ENCODE results near the gene SCMH1.
"Not testable (repeated sequence)": the region's sequence is repeated elsewhere in the genome, so short reads cannot be mapped to it uniquely, and the experiment has no call there.

Gene SCMH1

DNA sequence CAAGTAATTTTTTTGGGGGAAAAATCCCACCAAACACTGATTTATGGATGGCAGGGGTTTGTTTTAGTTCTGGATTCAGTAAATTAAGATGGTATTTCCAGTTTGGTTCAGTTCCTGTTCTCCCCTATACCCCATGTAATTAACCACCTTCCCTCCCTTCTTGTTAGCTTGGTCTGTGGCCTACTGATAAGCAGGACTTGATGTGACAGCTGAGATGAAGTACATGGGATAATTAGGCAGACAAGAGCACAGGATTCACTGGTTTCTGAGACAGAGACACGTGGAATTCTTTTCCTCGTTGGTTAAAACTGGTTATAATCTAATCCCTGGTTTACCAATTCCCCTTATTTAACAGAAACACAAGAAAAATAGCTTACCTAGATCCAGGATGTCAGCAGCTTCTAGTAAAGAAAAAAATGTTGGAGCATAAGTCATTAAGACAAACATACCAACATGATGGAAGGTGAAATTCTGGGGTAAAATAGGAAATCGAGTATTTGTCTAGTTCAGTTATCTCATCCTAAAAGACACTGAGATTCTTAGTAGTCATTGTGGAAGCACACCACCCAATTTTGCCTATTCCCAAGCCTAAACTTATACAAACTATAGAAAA lies 81.5 kb downstream of the SCMH1 start:
- FAIRE-seq: no peak
- DNase-seq (ENCODE audit: extremely low spot score, insufficient read length, low read depth): no peak

DNA sequence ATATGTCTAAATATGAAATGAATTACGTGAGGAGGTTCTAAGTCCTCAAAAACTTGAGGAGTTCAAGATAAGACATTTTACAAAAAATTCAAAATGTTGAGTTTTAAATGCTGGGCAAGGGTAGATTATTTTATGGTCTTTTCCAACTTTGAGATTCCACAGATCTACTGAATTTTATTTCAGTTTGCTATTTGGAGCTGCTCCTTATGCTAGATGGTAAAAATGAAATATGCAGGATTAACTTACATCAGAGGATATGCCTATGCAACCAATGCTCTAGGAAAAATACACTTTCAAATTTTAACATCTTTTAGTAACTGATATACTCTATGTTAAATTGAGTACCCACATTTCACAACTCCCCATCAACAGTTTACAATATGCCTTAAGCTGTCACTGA lies 83.1 kb downstream of the SCMH1 start:
- FAIRE-seq (no peak), DNase-seq (ENCODE audit: extremely low spot score, insufficient read length, low read depth) (no peak)

DNA sequence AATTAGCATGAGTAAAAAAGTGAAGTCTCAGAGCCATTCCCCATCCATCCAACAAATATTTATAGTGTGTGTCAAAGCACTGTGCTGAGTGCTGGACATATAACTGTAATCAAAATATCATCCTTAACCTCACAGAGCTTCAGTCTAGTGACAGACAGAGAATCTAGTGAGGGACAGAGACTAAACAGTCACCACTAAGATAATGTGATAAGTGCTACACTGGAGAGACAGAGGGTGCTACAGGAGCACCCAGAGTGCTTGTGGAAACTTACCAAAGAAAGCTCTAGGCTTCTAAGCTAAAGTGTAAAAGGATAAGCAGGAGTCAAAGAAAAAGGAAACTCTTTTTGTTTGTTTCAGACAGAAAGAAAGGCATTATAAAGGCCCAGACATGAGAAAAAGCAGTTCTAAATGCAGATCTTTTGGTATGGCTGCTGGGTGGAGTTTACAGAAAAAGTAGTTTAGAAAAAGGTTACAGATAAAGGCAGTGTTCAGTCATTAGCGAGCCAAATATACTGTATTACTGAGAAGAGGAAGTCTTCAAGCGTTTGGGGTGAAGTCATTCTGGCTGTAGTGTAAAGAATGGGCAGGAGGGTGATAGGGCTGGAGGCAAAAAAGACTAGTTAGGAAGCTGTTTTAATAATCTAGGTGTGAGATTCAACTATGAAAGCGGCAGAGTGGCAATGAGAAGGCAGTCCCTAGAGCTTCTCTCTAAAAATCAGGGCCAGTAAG lies 83.8 kb downstream of the SCMH1 start:
- DNase-seq (ENCODE audit: extremely low spot score, insufficient read length, low read depth): no peak

DNA sequence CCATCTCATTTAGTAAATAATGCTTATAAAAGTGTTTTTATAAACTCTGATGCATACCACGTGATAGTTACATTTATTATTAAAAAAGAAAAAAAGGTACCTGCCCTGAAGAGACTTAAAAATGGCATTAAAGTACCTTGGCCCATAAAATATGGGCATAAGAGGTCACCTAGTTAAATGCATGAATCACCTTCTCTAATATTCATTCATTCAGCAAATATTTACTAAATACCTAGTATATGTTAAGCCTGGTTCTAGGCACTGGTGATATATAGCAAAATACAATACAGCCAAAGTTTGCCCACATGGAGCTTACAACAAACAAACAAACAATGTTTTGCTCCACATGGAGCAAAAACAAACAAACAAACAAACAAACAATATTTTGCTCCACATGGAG lies 87.0 kb downstream of the SCMH1 start:
- FAIRE-seq (no peak), DNase-seq (ENCODE audit: extremely low spot score, insufficient read length, low read depth) (no peak)

More for the DNA sequence above, 83.8 kb downstream of the SCMH1 start:
- no peak for FAIRE-seq

DNA sequence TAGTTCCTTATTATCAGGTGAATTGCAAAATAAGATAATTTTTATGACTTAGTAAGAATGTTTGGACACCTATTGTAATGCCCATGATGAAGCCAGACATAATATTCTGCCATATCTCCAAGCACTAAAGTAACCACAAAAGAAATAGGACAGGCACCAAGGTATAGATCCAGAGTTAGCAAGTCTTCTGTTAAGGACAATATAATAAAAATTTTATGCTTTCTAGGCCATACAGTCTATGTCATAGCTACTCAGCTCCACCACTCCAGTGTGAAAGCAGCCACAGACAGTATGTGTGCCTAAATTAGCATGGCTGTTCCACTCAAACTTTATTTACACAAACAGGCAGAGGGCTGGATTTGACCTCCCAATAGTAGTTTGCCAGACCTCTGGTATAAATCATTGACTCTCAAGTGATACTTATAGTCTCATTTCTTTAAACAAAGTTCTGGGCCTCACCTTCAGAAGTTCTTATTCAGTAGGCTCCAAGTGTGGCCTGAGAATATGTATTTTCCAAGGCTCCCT lies 88.3 kb downstream of the SCMH1 start:
- DNase-seq (ENCODE audit: extremely low spot score, insufficient read length, low read depth) (no peak), FAIRE-seq (no peak)

DNA sequence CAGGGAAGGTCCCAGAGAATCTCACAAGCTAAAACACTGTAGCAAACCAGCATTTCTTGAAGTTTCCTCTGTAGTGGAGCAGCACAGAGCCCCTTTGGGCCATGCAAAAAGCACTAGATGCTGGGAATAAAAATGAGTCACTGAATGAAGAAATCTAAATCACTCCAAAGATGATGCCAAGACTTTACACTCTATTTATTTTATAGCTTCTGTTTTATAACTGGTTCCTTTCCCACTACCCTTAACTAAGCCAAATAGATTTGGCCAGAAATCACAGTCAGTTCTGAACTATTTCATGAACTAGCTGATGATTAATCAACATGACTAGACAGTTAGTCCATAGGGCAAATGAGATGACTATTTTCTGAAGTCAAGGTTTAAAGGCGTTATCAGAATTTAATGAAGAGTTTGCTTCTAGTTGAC lies 89.5 kb downstream of the SCMH1 start:
- DNase-seq (ENCODE audit: extremely low spot score, insufficient read length, low read depth) (no peak), FAIRE-seq (no peak)

DNA sequence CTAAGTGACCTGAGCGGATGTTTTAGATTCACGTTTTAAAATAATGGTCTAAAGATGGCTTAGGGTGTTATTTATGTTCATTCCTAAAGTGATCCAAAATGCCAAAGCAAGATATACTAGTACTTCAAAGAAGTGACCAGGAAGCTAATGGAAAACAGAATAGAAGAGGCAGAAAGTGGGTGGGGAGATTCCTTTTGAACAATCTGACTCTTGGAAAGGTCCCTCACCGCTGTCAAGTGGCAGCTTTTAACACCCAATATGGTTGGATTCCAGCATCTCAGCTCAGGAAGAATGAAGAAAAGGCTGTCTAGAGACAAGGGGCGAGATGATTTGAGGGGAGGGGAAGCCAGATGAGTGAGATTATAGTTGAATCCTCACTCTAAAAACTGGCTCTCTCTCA lies 90.3 kb downstream of the SCMH1 start:
- DNase-seq (ENCODE audit: extremely low spot score, insufficient read length, low read depth) (no peak), FAIRE-seq (no peak)

DNA sequence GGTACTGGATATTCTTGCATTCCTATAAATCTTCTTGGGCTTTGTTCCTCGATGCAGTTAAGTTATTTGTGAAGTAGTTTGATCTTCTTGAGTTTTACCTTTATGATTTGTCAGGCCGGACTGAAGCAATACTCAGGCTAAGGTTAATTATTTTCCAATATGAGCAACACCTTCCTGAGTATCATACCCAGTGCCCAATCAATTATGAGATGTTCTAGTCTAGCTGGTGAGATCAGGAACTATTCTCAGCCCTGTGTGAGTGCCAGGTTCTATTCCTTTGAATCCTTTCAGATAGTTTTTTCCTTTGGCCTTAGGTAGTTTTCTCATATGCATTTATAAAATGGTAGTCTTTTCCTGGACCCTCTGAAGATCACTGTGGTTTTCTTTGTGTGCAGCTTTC lies 92.5 kb downstream of the SCMH1 start:
- DNase-seq (ENCODE audit: extremely low spot score, insufficient read length, low read depth): no peak
- no peak for FAIRE-seq

DNA sequence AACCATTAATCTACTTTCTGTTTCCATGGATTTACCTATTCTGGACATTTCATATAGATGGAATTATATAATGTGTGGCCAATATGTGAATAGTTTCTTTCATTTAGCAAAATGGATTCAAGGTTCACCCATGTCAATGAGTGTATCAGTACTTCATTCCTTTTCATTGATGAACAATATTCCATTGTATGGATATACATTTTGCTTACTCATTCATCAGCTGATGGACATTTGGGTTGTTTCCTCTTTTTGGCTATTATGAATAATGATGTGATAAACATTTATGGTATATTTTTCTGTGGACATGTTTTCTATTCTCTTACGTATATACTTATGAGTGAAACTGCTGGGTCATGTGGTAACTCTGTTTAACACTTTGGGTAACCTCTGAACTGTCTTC lies 97.8 kb downstream of the SCMH1 start:
- DNase-seq (ENCODE audit: extremely low spot score, insufficient read length, low read depth): no peak
- FAIRE-seq: no peak

DNA sequence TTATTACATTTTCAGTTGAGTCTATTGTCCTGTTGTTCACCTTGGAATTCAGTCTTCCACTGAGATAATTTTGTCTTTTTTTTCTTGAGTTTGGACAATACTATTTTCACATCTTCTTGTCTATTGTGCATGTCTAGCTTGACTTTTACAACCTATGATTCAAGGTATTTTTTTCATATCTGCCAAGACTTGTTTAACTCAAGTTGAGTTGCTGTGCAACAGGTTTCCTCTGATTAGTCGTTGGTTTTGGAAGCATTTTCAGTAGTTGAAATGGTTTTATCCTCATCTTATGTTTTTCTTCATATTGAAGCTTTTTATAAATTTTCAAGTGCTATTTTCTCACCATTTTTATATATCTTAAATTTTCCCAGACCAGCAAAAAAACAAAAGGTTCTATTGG lies 103.6 kb downstream of the SCMH1 start:
- FAIRE-seq (no peak), DNase-seq (ENCODE audit: extremely low spot score, insufficient read length, low read depth) (no peak)

DNA sequence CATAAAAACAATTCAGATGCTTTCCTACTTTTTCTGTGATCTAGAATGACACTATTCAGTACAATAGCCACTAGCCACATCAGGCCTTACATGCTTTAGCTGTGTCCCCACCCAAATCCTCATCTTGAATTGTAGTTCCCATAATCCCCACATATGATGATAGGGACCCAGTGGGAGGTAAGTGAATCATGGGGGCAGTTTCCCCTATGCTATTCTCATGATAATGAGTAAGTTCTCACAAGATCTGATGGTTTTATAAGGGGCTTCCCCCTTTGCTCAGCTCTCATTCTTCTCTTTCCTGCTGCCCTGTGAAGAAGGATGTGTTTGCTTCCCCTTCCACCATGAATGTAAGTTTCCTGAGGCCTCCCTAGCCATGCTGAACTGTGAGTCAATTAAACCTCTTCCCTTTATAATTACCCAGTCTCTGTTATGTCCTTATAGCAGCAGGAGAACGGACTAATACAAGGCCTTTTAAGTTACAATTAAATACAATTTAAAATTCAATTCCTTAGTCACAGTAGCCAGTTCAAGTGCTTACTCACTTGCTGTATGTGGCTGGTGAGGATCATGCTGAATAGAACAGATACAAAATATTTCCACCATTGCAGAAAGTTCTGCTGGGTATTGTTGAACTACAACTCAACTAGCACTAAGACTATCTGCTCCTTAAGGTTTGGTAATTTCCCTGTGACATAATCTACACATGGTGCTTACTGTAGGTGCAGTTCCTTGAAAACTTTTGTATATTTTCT lies 106.7 kb downstream of the SCMH1 start:
- no peak for DNase-seq (ENCODE audit: extremely low spot score, insufficient read length, low read depth)
- no peak for FAIRE-seq

DNA sequence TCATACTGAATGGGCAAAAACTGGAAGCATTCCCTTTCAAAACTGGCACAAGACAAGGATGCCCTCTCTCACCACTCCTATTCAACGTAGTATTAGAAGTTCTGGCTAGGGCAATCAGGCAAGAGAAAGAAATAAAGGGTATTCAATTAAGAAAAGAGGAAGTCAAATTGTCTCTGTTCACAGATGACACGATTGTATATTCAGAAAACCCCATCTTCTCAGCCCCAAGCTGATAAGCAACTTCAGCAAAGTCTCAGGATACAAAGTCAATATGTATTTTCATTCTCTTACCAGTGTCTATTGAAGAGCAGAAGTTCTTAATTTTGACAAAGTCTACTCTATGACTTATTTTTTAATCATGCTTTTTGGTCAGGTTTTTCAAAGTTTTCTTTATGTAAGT lies 107.8 kb downstream of the SCMH1 start:
- not testable (repeated sequence) for FAIRE-seq; DNase-seq (ENCODE audit: extremely low spot score, insufficient read length, low read depth)

DNA sequence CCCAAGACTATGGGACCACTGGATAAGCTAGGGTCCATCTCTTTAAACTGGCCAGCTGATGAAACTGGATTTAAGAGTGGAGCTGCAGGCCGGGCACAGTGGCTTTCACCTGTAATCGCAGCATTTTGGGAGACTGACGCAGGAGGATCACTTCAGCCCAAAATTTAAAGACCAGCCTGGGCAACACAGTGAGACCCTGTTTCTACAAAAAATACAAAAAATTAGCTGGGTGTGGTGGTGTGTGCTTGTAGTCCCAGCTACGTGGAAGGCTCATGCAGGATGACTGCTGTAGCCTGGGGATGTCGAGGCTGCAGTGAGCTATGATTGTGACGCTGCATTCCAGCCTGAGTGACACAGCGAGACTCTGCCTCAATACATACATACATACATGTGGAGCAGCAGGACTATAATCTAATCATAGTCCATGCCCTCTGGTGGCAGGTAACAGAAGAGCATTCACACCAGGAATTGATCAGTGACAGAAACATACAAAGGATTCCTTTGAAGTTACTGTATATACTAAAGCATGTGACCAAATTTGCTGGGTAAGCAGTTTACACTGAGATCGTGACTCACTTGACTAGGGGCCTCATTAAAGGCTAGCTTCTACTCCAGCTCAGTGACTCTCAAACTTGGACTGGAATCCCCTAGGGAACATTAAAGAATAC lies 119.1 kb downstream of the SCMH1 start:
- DNase-seq (ENCODE audit: extremely low spot score, insufficient read length, low read depth) (no peak), FAIRE-seq (peak; percentile 38)

DNA sequence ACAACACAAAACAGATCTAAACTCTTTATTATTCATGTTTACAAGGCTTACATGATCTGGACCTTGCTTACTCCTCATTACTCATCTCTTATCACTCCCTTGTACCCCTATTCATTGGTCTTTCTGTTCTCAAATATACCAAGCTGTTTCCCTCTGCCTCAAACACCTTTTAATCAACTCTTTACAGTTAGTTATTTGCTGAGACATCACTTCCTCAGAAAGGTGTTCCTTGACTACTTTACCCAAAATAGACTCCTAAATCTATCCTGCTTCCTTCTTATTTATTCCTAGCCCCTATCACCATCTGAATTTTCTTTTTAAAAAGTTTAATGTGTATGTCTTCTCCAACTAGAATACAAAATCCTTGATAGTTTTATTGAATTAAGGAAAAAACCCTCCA lies 120.0 kb downstream of the SCMH1 start:
- FAIRE-seq: no peak
- DNase-seq (ENCODE audit: extremely low spot score, insufficient read length, low read depth): no peak

DNA sequence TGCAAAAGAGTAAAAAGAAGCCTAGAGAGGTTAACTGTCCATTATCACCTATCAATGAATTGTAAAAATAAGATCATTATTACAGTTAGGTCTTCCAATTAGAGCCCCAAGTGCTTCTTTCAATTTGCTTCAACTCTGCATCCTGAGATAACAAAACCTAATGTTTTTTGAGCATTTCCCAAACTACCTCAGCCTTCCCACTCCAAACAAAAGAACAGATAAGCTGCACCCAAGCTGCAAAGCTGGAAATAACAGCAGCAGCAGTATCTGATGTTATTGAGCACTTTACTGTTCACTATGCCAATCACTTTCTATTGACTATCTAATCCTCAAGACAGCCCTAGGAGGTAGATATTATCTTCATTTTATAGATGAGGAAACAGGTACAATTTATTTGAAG lies 123.5 kb downstream of the SCMH1 start:
- DNase-seq (ENCODE audit: extremely low spot score, insufficient read length, low read depth): no peak
- no peak for FAIRE-seq

DNA sequence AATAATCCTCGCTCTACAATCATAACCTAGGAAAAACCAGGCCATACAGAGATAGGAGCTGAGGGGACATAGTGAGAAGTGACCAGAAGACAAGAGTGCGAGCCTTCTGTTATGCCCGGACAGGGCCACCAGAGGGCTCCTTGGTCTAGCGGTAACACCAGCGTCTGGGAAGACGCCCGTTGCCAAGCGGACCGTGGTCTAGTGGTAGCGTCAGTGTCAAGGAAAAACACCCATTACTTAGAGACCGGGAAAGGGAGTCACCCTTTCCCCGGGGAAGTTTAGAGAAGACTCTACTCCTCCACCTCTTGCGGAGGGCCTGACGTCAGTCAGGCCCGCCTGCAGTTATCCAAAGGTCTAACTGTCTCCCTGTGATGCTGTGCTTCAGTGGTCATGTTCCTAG lies 124.9 kb downstream of the SCMH1 start:
- FAIRE-seq; DNase-seq (ENCODE audit: extremely low spot score, insufficient read length, low read depth): not testable (repeated sequence)

DNA sequence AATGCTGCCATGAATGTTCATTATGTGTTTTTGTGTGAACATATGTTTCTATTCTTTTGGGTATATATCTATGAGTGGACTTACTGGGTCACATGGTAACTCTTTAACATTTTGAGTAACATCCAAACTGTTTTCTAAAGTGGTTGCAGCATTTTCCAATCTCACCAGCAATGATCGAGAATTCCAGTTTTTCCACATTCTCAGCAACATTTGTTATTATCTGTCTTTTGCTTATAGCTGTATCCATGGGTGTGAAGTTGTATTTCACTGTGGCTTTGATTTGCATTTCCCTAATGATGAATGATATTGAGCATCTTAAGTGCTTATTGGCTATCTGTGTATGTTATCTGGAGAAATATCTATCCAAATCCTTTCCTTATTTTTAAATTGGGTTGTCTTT lies 131.4 kb downstream of the SCMH1 start:
- FAIRE-seq (no peak), DNase-seq (ENCODE audit: extremely low spot score, insufficient read length, low read depth) (no peak)

DNA sequence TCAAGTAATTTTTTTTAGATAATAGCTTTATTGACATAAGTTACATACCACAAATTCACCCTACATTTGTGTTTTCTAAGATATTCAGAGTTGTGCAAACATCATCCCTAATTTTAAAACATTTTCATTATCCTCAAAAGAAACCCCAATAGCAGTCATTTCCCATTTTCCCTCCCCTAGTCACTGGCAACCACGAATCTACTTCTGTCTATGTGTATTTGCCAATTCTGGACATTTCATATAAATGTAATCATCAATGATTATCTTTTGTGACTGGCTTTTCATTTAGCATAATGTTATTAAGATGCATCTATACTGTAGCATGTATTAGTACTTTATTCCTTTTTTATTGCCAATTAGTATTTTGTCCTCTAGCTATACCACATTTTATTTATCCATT lies 131.8 kb downstream of the SCMH1 start:
- FAIRE-seq: no peak
- no peak for DNase-seq (ENCODE audit: extremely low spot score, insufficient read length, low read depth)

DNA sequence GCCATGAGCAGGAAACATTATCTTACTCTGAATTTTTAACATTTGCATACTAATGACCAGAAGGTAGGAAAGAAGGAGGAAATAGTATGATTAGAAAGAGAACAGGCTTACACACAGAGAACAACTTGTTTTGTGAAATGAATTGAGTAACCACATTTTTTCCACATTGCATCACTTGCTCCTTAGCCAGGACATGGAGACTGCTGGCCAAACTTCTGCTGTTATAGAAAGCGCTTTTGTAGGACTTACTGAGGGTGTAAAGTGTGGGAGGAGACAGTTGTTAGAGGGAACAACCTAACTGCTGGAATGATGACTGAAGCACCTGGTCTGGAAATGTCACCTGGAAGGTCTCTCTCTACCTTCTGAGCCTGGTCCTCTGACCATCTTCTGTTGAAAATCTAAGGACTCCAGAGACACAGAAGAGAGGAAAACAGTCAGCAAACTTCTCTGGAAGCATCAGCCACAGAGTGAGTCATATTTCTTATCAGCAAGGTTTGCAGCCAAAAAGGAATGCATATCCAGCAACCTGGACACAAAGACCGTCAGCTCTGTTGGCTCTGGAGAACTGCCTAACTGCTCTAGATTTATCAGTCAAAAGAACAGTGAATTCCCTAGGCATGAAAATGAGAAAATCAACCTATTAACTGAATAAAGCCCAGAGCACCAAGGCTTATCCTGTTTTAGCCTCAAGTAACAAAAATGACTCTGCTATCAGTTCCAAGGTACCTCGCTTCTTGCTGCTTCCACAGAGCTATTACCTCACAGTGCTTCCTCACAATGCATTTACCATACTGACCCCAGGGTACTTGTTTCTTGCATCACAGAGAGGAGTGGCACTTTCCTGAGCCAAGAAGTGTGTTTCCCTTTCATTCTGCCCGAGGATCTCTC lies 132.6 kb downstream of the SCMH1 start:
- DNase-seq (ENCODE audit: extremely low spot score, insufficient read length, low read depth) (no peak), FAIRE-seq (no peak)
